OCI-LY3 (cell line): ENCODE data around the gene PIP4P1.

Experiments used
- EZH2phosphoT487 ChIP-seq: fragments of 200-600 bp; shearing (Covaris generic); IDR thresholded peaks from 2 replicates; pipeline ENCODE4 v1.6.1; 2018; ENCODE audit warnings: antibody characterized with exemption, mixed run types, low read depth
- TF ChIP-seq, protein P1 (sequence below): fragments of 200-600, 300-600 bp; sonication (generic); IDR thresholded peaks from 2 replicates; pipeline ENCODE4 v1.5.1; 2014; ENCODE audit warnings: antibody characterized with exemption, low read length, low read depth

DNA sequence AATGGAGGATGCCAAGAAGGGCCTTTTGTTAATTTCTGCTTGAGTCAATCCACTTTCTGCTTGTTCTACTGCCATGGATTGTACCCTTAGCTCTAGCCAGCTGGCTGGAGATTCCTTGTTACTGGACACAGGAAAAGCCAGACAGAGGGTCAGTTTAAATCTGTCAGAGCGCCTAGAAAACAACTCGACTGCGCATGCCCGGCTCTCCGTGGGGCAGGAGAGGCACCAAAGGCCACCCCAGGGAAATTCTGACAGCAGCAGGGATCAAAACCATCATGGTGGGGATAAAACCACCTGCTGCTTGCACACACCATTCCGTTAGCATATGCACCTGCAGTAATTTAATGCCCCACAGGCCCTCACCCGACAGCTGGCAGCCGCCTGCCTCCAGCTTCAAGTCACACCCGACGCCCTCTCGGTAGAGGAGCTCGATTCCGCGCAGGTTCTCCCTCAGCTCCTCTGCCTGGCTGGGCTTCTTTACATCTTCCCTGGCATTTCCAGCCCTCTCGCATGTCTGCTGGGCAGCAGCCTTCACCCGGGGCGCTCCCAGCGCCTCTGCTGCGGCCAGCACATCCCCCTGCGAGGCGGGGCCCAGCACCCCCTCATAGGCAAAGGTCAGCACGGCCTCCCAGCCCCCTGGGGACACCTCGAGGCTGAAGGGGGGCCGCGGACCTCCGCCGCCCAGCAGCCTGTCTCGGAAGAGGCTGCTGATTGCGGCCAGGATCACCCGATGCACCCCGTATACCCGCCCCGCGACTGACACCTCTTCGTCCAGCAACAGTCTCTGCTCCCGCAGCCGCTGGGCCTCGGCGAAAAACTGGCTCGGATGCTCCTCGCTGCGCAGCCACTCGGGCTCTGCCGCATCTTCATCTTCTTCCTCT lies 26.3 kb downstream of the PIP4P1 start:
- no peak for TF ChIP-seq EZH2phosphoT487
- TF ChIP-seq, protein P1, sequence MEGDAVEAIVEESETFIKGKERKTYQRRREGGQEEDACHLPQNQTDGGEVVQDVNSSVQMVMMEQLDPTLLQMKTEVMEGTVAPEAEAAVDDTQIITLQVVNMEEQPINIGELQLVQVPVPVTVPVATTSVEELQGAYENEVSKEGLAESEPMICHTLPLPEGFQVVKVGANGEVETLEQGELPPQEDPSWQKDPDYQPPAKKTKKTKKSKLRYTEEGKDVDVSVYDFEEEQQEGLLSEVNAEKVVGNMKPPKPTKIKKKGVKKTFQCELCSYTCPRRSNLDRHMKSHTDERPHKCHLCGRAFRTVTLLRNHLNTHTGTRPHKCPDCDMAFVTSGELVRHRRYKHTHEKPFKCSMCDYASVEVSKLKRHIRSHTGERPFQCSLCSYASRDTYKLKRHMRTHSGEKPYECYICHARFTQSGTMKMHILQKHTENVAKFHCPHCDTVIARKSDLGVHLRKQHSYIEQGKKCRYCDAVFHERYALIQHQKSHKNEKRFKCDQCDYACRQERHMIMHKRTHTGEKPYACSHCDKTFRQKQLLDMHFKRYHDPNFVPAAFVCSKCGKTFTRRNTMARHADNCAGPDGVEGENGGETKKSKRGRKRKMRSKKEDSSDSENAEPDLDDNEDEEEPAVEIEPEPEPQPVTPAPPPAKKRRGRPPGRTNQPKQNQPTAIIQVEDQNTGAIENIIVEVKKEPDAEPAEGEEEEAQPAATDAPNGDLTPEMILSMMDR: no peak
